HepG2 (cell line): ENCODE measurements around the gene DOCK3. TPM values are rescaled to one million over a fixed set of nuclear protein-coding genes. Genes with fewer than 3 reads are reported as not detected.

Experiments used
- ATAC-seq: fragments of 200-7000 bp; cut with Tn5 transposase; 3 replicates; pipeline ENCODE4 v1.9.1; 2020; ENCODE audit warnings: mild to moderate bottlenecking, moderate library complexity
- BruUV-seq: library from RNA; stranded (reverse); fragments of 400-500 nt; replicated peaks from 2 replicates; lab custom pipeline; 2021; lab: Mats Ljungman, UMichigan
- CTCF ChIA-PET: fragments of 300-600 bp; formaldehyde crosslinking; extraction: SDS; loops from one replicate; lab custom pipeline; 2021; ENCODE audit warnings: low total read pairs, inconsistent platforms, low intra/inter-chr PET ratio; lab: Yijun Ruan, JAX
- POLR2A ChIA-PET: fragments of 350-600 bp; sonication (Branson Sonifier 250); formaldehyde crosslinking; loops from one replicate; lab custom pipeline; 2020; ENCODE audit warnings: antibody characterized with exemption, inconsistent platforms; lab: Yijun Ruan, JAX
- DNase-seq: peaks from one replicate; pipeline ENCODE4 v3.0.0-alpha.2; 2015; ENCODE audit warnings: low spot score
- FAIRE-seq: peaks from 3 replicates; lab custom pipeline; 2011; peaks lifted over from hg19 to GRCh38; lab: Jason Lieb, UNC
- H2AFZ ChIP-seq: one replicate; pipeline ENCODE4 v1.6.1; 2011; ENCODE audit warnings: low read length, inconsistent platforms
- H3K27ac ChIP-seq: fragments of 300-600 bp; 3 replicates; pipeline ENCODE4 v1.8.0; 2011; ENCODE audit warnings: mixed run types, mild to moderate bottlenecking, mixed read lengths, low read length, inconsistent platforms; ENCODE audit not compliant: insufficient read depth; ENCODE audit errors: extremely low read length
- H3K27me3 ChIP-seq, 2 experiments: fragments of 200-600 bp in 1 of 2; 2 replicates in 1 of 2; 3 replicates in 1 of 2; pipeline versions ENCODE4 v1.6.0 to v1.8.0; 2011; ENCODE audit warnings: low read length in 2 of 2, mild to moderate bottlenecking in 2 of 2, moderate library complexity in 2 of 2, inconsistent platforms in 1 of 2; ENCODE audit not compliant: insufficient read depth in 2 of 2, control insufficient read depth in 1 of 2
- H3K36me3 ChIP-seq, 2 experiments: fragments of 200-600 bp in 1 of 2; replicated peaks in 1 of 2; 2 replicates in 1 of 2; 3 replicates in 1 of 2; pipeline versions ENCODE4 v1.5.1 to v1.8.0; 2011; ENCODE audit warnings: low read length in 2 of 2, inconsistent platforms in 1 of 2; ENCODE audit not compliant: insufficient read depth in 2 of 2, control insufficient read depth in 1 of 2
- H3K4me1 ChIP-seq: 2 replicates; pipeline ENCODE4 v1.5.1; 2012; ENCODE audit warnings: low read length, inconsistent platforms; ENCODE audit not compliant: insufficient read depth
- H3K4me2 ChIP-seq: 2 replicates; pipeline ENCODE4 v1.6.0; 2011; ENCODE audit warnings: low read depth, low read length, inconsistent platforms
- H3K4me3 ChIP-seq, 3 experiments: fragments of 200-600 bp in 1 of 3; sonication (generic), shearing (Covaris generic) in 1 of 3; replicated peaks in 1 of 3; 2 replicates each; pipeline ENCODE4 v1.5.1; 2011 to 2016; ENCODE audit warnings: low read length in 3 of 3, inconsistent platforms in 2 of 3, low read depth in 2 of 3, mild to moderate bottlenecking in 2 of 3, control low read depth in 1 of 3, mixed read lengths in 1 of 3; ENCODE audit not compliant: insufficient read depth in 1 of 3
- H3K79me2 ChIP-seq: one replicate; pipeline ENCODE4 v1.6.1; 2011; ENCODE audit warnings: low read length, inconsistent platforms; ENCODE audit not compliant: insufficient read depth
- H3K9ac ChIP-seq: 2 replicates; pipeline ENCODE4 v1.6.0; 2011; ENCODE audit warnings: mild to moderate bottlenecking, low read depth, low read length, inconsistent platforms; ENCODE audit not compliant: insufficient read depth
- H3K9me3 ChIP-seq: 2 replicates; pipeline ENCODE4 v1.5.1; 2012; ENCODE audit warnings: mild to moderate bottlenecking, low read length
- H4K20me1 ChIP-seq: 2 replicates; pipeline ENCODE4 v1.6.0; 2011; ENCODE audit warnings: inconsistent platforms, mild to moderate bottlenecking, low read length, moderate library complexity; ENCODE audit not compliant: insufficient read depth
- ATF7 ChIP-seq, 2 experiments: fragments of 450-650 bp in 1 of 2; sonication (generic) in 1 of 2; formaldehyde crosslinking in 1 of 2; IDR thresholded peaks; 2 replicates each; pipeline versions ENCODE4 v1.4.0 to v1.6.1; 2016 to 2020; ENCODE audit warnings: antibody characterized with exemption in 1 of 2, mild to moderate bottlenecking in 1 of 2, missing genetic modification reagents in 1 of 2
- EP300 ChIP-seq, 3 experiments: sonication (generic) in 1 of 3; formaldehyde crosslinking in 1 of 3; IDR thresholded peaks; 2 replicates each; pipeline versions ENCODE4 v1.5.1 to v1.6.1; 2011 to 2020; ENCODE audit warnings: low read depth in 2 of 3, low read length in 2 of 3, borderline replicate concordance in 1 of 3, improper control_type of control experiment in 1 of 3, mild to moderate bottlenecking in 1 of 3, missing genetic modification reagents in 1 of 3, moderate library complexity in 1 of 3
- HNRNPK ChIP-seq: fragments of 200-400 bp; formaldehyde crosslinking; IDR thresholded peaks from 2 replicates; pipeline ENCODE4 v1.6.1; 2018; ENCODE audit warnings: low read length, low read depth, moderate library complexity, mild to moderate bottlenecking; ENCODE audit not compliant: poor library complexity, severe bottlenecking
- RAD21 ChIP-seq: fragments of 450-650 bp; formaldehyde crosslinking; IDR thresholded peaks from 2 replicates; pipeline ENCODE4 v1.5.0; 2020; ENCODE audit warnings: mild to moderate bottlenecking
- REST ChIP-seq, 2 experiments: IDR thresholded peaks; 2 replicates each; pipeline ENCODE4 v1.6.1; 2011 to 2012; ENCODE audit warnings: low read length in 2 of 2, borderline replicate concordance in 1 of 2, low read depth in 1 of 2, mild to moderate bottlenecking in 1 of 2, moderate library complexity in 1 of 2
- SMC3 ChIP-seq: IDR thresholded peaks from 2 replicates; pipeline ENCODE4 v1.6.1; 2011; ENCODE audit warnings: low read length, improper control_type of control experiment
- STAG1 ChIP-seq: sonication (generic); formaldehyde crosslinking; IDR thresholded peaks from 2 replicates; pipeline ENCODE4 v1.4.0; 2020; ENCODE audit warnings: missing genetic modification reagents
- ZNF101 ChIP-seq: sonication (generic); formaldehyde crosslinking; IDR thresholded peaks from 2 replicates; pipeline ENCODE4 v1.4.0; 2020; ENCODE audit warnings: mild to moderate bottlenecking, low read depth, missing genetic modification reagents, borderline replicate concordance
- WGBS: methylation state at CpG from one replicate; pipeline ENCODE4 v1.1.6; 2017; ENCODE audit warnings: low lambda C conversion rate; 5-methylcytosine and 5-hydroxymethylcytosine counted together
- in situ Hi-C: cut with HindIII; loops from 2 replicates; pipeline ENCODE4 v1.10.0; 2017; ENCODE audit warnings: low pct_unique_long_range_greater_than_20kb; ENCODE audit not compliant: extremely low pct_ligation_motif_present
- intact Hi-C: fragments of 100-400 bp; cut with micrococcal nuclease; formaldehyde crosslinking; loops from one replicate; pipeline ENCODE4 v1.10.0; 2022; ENCODE audit not compliant: unreplicated experiment
- polyA plus RNA-seq, 8 experiments: library from polyadenylated mRNA; depleted of rRNA in 3 of 8; stranded (reverse) in 7 of 8; unstranded in 1 of 8; fragments of >200 nt; fragmentation: Illumina TruSeq in 4 of 8; extraction: Trizol in 4 of 8; gene quantifications; 2 replicates each; pipeline versions ENCODE4 v1.2.1 to v1.2.3, GENCODE V29; 2011 to 2016; ENCODE audit warnings: low read depth in 4 of 8, missing spikeins in 1 of 8, mixed read lengths in 1 of 8; ENCODE audit not compliant: insufficient read depth in 1 of 8
- total RNA-seq, 5 experiments: library from RNA; depleted of rRNA; stranded (reverse); fragments of >200 nt; fragmentation: Illumina TruSeq; extraction: Trizol; gene quantifications; 2 replicates each; pipeline ENCODE4 v1.2.3, GENCODE V29; 2016; ENCODE audit warnings: low read depth in 1 of 5
- TF ChIP-seq, protein P1 (sequence below): IDR thresholded peaks from 2 replicates; pipeline ENCODE4 v1.6.1; 2016; ENCODE audit warnings: low read depth, missing genetic modification reagents, missing compliant biosample characterization
- TF ChIP-seq, protein P2 (sequence below): sonication (generic); formaldehyde crosslinking; conservative IDR thresholded peaks from 2 replicates; pipeline ENCODE4 v1.8.0; 2022; ENCODE audit warnings: missing genetic modification reagents

Gene DOCK3
- total and polyA plus RNA-seq, 2 of the 13 experiments (the other 11 are each of a cell fraction or from before 2014, with no cell fraction given), result not detected

DNA sequence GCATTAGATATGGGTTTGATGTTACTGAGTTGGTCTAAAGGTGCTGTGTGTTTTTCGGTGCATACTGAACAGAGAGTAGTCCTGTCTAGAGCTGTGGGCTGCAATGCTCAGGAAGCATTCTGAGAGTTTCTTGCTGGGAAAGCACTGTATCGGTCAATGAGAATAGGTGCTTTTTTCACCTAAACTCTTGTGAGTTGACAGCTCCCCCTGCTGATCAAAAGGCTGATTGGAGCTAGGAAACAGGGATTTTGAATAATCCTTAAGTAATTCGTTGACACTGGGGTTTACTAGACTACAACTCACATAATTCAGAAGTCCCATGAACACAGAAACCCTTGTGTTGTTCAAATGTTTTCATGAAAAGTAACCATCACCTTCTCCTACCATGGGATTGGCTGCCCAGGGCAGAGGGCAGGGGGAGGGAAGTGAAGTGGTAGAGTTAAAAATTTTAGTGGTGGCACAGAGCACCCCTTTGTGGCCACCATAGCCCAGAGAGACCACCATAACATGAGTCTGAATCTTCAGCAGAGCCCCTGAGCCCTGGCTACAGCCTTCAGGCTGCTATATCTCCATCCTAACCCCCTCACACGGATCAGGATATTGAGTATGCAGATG is 697.3 kb downstream of the DOCK3 start:
- Histone ChIP-seq H2AFZ (no peak overlapping the region), H3K4me1 (no peaks in the 10 kb centered on the region), H3K9ac (no peak overlapping the region), H3K4me3 (no peak overlapping the region), H3K79me2 (no peaks in the 10 kb centered on the region), H3K4me2 (no peak overlapping the region), H3K36me3 (no peaks in the 10 kb centered on the region), H3K27me3 (peaks cover 7 to 39% of the 10 kb centered on the region in 2 experiments; a peak in 4 of 5 replicates), H4K20me1 (no peaks in the 10 kb centered on the region), H3K27ac (no peak overlapping the region), H3K9me3 (no peaks in the 10 kb centered on the region)
- intact Hi-C loops (loop anchor here (1.0 to 2.0 kb wide), 2 partner anchors 401 to 756 kb away; no protein-coding TSS in a partner anchor), in situ Hi-C loops (loop anchor here (5.0 to 10.0 kb wide), 3 partner anchors 267 to 755 kb away; partner anchors contain the start of gene MAPKAPK3)
- 9% methylated on average over 3 of the region's 4 CpGs for WGBS
- POLR2A ChIA-PET, result no interaction called here
- peak; percentile 84 for FAIRE-seq
- ATAC-seq, result peak; percentile 77
- peak; percentile 55 for DNase-seq
- CTCF ChIA-PET, result interaction anchor here (0.6 to 2.3 kb wide), 4 partner anchors 272 to 756 kb away, joined by 3 to 25 read pairs (median 17); partner anchors contain the start of gene MAPKAPK3
- no TSS peak for BruUV-seq
- TF ChIP-seq, protein P1, sequence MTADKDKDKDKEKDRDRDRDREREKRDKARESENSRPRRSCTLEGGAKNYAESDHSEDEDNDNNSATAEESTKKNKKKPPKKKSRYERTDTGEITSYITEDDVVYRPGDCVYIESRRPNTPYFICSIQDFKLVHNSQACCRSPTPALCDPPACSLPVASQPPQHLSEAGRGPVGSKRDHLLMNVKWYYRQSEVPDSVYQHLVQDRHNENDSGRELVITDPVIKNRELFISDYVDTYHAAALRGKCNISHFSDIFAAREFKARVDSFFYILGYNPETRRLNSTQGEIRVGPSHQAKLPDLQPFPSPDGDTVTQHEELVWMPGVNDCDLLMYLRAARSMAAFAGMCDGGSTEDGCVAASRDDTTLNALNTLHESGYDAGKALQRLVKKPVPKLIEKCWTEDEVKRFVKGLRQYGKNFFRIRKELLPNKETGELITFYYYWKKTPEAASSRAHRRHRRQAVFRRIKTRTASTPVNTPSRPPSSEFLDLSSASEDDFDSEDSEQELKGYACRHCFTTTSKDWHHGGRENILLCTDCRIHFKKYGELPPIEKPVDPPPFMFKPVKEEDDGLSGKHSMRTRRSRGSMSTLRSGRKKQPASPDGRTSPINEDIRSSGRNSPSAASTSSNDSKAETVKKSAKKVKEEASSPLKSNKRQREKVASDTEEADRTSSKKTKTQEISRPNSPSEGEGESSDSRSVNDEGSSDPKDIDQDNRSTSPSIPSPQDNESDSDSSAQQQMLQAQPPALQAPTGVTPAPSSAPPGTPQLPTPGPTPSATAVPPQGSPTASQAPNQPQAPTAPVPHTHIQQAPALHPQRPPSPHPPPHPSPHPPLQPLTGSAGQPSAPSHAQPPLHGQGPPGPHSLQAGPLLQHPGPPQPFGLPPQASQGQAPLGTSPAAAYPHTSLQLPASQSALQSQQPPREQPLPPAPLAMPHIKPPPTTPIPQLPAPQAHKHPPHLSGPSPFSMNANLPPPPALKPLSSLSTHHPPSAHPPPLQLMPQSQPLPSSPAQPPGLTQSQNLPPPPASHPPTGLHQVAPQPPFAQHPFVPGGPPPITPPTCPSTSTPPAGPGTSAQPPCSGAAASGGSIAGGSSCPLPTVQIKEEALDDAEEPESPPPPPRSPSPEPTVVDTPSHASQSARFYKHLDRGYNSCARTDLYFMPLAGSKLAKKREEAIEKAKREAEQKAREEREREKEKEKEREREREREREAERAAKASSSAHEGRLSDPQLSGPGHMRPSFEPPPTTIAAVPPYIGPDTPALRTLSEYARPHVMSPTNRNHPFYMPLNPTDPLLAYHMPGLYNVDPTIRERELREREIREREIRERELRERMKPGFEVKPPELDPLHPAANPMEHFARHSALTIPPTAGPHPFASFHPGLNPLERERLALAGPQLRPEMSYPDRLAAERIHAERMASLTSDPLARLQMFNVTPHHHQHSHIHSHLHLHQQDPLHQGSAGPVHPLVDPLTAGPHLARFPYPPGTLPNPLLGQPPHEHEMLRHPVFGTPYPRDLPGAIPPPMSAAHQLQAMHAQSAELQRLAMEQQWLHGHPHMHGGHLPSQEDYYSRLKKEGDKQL, result no peak
- TF ChIP-seq ZNF101 (CRISPR knock-in tag) (peak; percentile 95; the same call in 1 of the 2 replicates), REST (IDR thresholded peaks at IDR 0.05; ENCODE audit: borderline replicate concordance in 1 of 2, low read depth in 1 of 2, low read length in 2 of 2) (no peak), RAD21 (CRISPR knock-in tag) (peak; percentile 78), STAG1 (CRISPR knock-in tag) (peak; percentile 87), HNRNPK (no peak), ATF7 (IDR thresholded peaks at IDR 0.05) (no peak), ATF7 (CRISPR knock-in tag; IDR thresholded peaks at IDR 0.05) (no peak), SMC3 (peak; percentile 78), EP300 (IDR thresholded peaks at IDR 0.05; ENCODE audit: low read depth in 2 of 2, low read length in 2 of 2) (no peak), EP300 (CRISPR knock-in tag; IDR thresholded peaks at IDR 0.05; ENCODE audit: borderline replicate concordance) (no peak)
- TF ChIP-seq, protein P2, sequence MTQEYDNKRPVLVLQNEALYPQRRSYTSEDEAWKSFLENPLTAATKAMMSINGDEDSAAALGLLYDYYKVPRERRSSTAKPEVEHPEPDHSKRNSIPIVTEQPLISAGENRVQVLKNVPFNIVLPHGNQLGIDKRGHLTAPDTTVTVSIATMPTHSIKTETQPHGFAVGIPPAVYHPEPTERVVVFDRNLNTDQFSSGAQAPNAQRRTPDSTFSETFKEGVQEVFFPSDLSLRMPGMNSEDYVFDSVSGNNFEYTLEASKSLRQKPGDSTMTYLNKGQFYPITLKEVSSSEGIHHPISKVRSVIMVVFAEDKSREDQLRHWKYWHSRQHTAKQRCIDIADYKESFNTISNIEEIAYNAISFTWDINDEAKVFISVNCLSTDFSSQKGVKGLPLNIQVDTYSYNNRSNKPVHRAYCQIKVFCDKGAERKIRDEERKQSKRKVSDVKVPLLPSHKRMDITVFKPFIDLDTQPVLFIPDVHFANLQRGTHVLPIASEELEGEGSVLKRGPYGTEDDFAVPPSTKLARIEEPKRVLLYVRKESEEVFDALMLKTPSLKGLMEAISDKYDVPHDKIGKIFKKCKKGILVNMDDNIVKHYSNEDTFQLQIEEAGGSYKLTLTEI (CRISPR knock-in tag), result no peak
